GOT3 (cell line): ENCODE measurements around the gene NTPCR.
"Not testable (repeated sequence)": the region's sequence is repeated elsewhere in the genome, so short reads cannot be mapped to it uniquely, and the experiment has no call there.

ENCODE experiments used
- DNase-seq: peaks from one replicate; lab custom pipeline; 2025; ENCODE audit warnings: mixed read lengths; lab: John Stamatoyannopoulos, UW

Gene NTPCR

GRCh38 chr1:232984577-232985425, 34.4 kb downstream of the NTPCR start:
- DNase-seq: no peak

GRCh38 chr1:232985882-232986526, 35.6 kb downstream of the NTPCR start:
- no peak for DNase-seq

- no peak for DNase-seq
These were observed 36.1 kb downstream of the NTPCR start for GRCh38 chr1:232986527-232986922.

- no peak for DNase-seq
These were observed 36.8 kb downstream of the NTPCR start for GRCh38 chr1:232987046-232987773.

GRCh38 chr1:232987774-232988140, 37.3 kb downstream of the NTPCR start:
- no peak for DNase-seq

- no peak for DNase-seq
These were observed 38.2 kb downstream of the NTPCR start for GRCh38 chr1:232988572-232989040.

GRCh38 chr1:232990176-232991128, 40.0 kb downstream of the NTPCR start:
- no peak for DNase-seq

GRCh38 chr1:232991238-232991637, 40.8 kb downstream of the NTPCR start:
- no peak for DNase-seq

GRCh38 chr1:232992227-232992626, 41.8 kb downstream of the NTPCR start:
- DNase-seq: no peak

GRCh38 chr1:232993555-232993954, 43.1 kb downstream of the NTPCR start:
- no peak for DNase-seq

GRCh38 chr1:232995189-232995588, 44.8 kb downstream of the NTPCR start:
- no peak for DNase-seq

- DNase-seq: no peak
These were observed 45.7 kb downstream of the NTPCR start for GRCh38 chr1:232996143-232996542.

GRCh38 chr1:232998138-232998537, 47.7 kb downstream of the NTPCR start:
- no peak for DNase-seq

- DNase-seq: no peak
These were observed 48.2 kb downstream of the NTPCR start for GRCh38 chr1:232998646-232999045.

GRCh38 chr1:232999956-233000625, 49.7 kb downstream of the NTPCR start:
- DNase-seq: no peak

GRCh38 chr1:233003638-233004037, 53.2 kb downstream of the NTPCR start:
- not testable (repeated sequence) for DNase-seq

- DNase-seq: no peak
These were observed 54.0 kb downstream of the NTPCR start for GRCh38 chr1:233004451-233004850.

- no peak for DNase-seq
These were observed 54.7 kb downstream of the NTPCR start for GRCh38 chr1:233005156-233005555.

- no peak for DNase-seq
These were observed 55.3 kb downstream of the NTPCR start for GRCh38 chr1:233005703-233006102.

GRCh38 chr1:233006108-233006507, 55.7 kb downstream of the NTPCR start:
- no peak for DNase-seq

- DNase-seq: no peak
These were observed 56.1 kb downstream of the NTPCR start for GRCh38 chr1:233006541-233006973.
